ENCODE data around the gene MCF2L2. TPM values are rescaled to one million over a fixed set of nuclear protein-coding genes. Genes with fewer than 3 reads are reported as not detected.

Gene MCF2L2
- total and polyA plus RNA-seq, 7 experiments from 2014 or later: 0.15 to 4.3 (median 0.47) TPM; not detected in 1

- no peaks in the 10 kb centered on the region for H3K9me3 ChIP-seq (ENCODE audit: control insufficient read depth in 2 of 3, low read length in 3 of 3)
- CTCF ChIA-PET: interaction anchor here (0.8 to 9.1 kb wide), 6 partner anchors 14 to 672 kb away, joined by 3 to 100 read pairs (median 4); no protein-coding TSS in a partner anchor
- H3K4me3 ChIP-seq (ENCODE audit: low read length): no peak overlapping the region
- DNase-seq: peak in 8 of 9 donors; percentile 40 to 67 (median 57)
- no peak overlapping the region for H3K4me3 Mint-ChIP-seq
- no peak overlapping the region for H3K27ac ChIP-seq (ENCODE audit: low read depth, low read length)
- intact Hi-C loops (cut with micrococcal nuclease): loop anchor here (1.0 to 5.0 kb wide), 7 partner anchors 202 to 672 kb away; no protein-coding TSS in a partner anchor
- H3K27me3 Mint-ChIP-seq: no peaks in the 10 kb centered on the region
- no peaks in the 10 kb centered on the region for H3K36me3 ChIP-seq (ENCODE audit: control insufficient read depth in 2 of 3, insufficient read depth in 3 of 3, low read length in 3 of 3)
- peak overlapping the region in 1 of 9 donors; percentile 5 for H3K27ac Mint-ChIP-seq
- peak; percentile 81 for ATAC-seq
- H3K27me3 ChIP-seq (ENCODE audit: control insufficient read depth in 2 of 2, insufficient read depth in 2 of 2, low read length in 2 of 2): no peaks in the 10 kb centered on the region
- no peaks in the 10 kb centered on the region for H3K36me3 Mint-ChIP-seq
- peaks cover 0 to 6% (median 3%) of the 10 kb centered on the region in 7 donors for H3K4me1 Mint-ChIP-seq
- H3K9me3 Mint-ChIP-seq: no peaks in the 10 kb centered on the region
- POLR2A ChIA-PET: no interaction called here
- H3K4me1 ChIP-seq (ENCODE audit: control insufficient read depth in 2 of 2, insufficient read depth in 2 of 2, low read length in 2 of 2): no peaks in the 10 kb centered on the region
Observed at GRCh38 chr3:183385698-183386613, 42.5 kb downstream of the MCF2L2 start.

GRCh38 chr3:183381673-183382072 is 46.7 kb downstream of the MCF2L2 start:
- no peaks in the 10 kb centered on the region for H3K27me3 Mint-ChIP-seq
- DNase-seq (no peak), ATAC-seq (no peak)
- no peak overlapping the region for H3K4me3 ChIP-seq (ENCODE audit: low read length)
- intact Hi-C loops (cut with micrococcal nuclease): loop anchor here (1.0 to 5.0 kb wide), 5 partner anchors 64 to 259 kb away; partner anchors contain the start of genes B3GNT5 (in 1 of the 2) and LAMP3 (in 1 of the 2)
- ChIA-PET POLR2A (no interaction called here), CTCF (interaction anchor here (0.6 to 9.1 kb wide), 7 partner anchors 15 to 692 kb away, joined by 3 to 100 read pairs (median 5); no protein-coding TSS in a partner anchor)
- H3K27ac ChIP-seq (ENCODE audit: low read depth, low read length): no peak overlapping the region
- H3K27me3 ChIP-seq (ENCODE audit: control insufficient read depth in 2 of 2, insufficient read depth in 2 of 2, low read length in 2 of 2): no peaks in the 10 kb centered on the region
- no peaks in the 10 kb centered on the region for H3K36me3 Mint-ChIP-seq
- no peak overlapping the region for H3K27ac Mint-ChIP-seq
- no peaks in the 10 kb centered on the region for H3K4me1 ChIP-seq (ENCODE audit: control insufficient read depth in 2 of 2, insufficient read depth in 2 of 2, low read length in 2 of 2)
- peaks cover 0 to 16% (median 4%) of the 10 kb centered on the region in 7 donors for H3K4me1 Mint-ChIP-seq
- H3K4me3 Mint-ChIP-seq: no peak overlapping the region
- H3K9me3 ChIP-seq (ENCODE audit: control insufficient read depth in 2 of 3, low read length in 3 of 3): no peaks in the 10 kb centered on the region
- no peaks in the 10 kb centered on the region for H3K36me3 ChIP-seq (ENCODE audit: control insufficient read depth in 2 of 3, insufficient read depth in 3 of 3, low read length in 3 of 3)
- no peaks in the 10 kb centered on the region for H3K9me3 Mint-ChIP-seq

- no peaks in the 10 kb centered on the region for H3K27me3 ChIP-seq (ENCODE audit: control insufficient read depth in 2 of 2, insufficient read depth in 2 of 2, low read length in 2 of 2)
- CTCF ChIA-PET: interaction anchor here (0.6 to 9.1 kb wide), 6 partner anchors 14 to 692 kb away, joined by 3 to 100 read pairs (median 4); no protein-coding TSS in a partner anchor
- Mint-ChIP-seq H3K9me3 (no peaks in the 10 kb centered on the region), H3K4me3 (no peak overlapping the region), H3K4me1 (peaks cover 0 to 16% (median 4%) of the 10 kb centered on the region in 7 donors), H3K27me3 (no peaks in the 10 kb centered on the region), H3K27ac (no peak overlapping the region), H3K36me3 (no peaks in the 10 kb centered on the region)
- ATAC-seq (peak; percentile 67), DNase-seq (no peak)
- no peaks in the 10 kb centered on the region for H3K36me3 ChIP-seq (ENCODE audit: control insufficient read depth in 2 of 3, insufficient read depth in 3 of 3, low read length in 3 of 3)
- intact Hi-C loops (cut with micrococcal nuclease): loop anchor here in 1 of 2 donors (5.0 kb wide), 1 partner anchor 64 kb away; no protein-coding TSS in a partner anchor
- no peaks in the 10 kb centered on the region for H3K4me1 ChIP-seq (ENCODE audit: control insufficient read depth in 2 of 2, insufficient read depth in 2 of 2, low read length in 2 of 2)
- no peak overlapping the region for H3K4me3 ChIP-seq (ENCODE audit: low read length)
- no peak overlapping the region for H3K27ac ChIP-seq (ENCODE audit: low read depth, low read length)
- no peaks in the 10 kb centered on the region for H3K9me3 ChIP-seq (ENCODE audit: control insufficient read depth in 2 of 3, low read length in 3 of 3)
- POLR2A ChIA-PET: no interaction called here
Observed at GRCh38 chr3:183381179-183381578, 47.2 kb downstream of the MCF2L2 start.

- ATAC-seq (no peak), DNase-seq (no peak)
- H3K27ac ChIP-seq (ENCODE audit: low read depth, low read length): no peak overlapping the region
- Mint-ChIP-seq H3K27me3 (peaks cover 0 to 2% (median 0%) of the 10 kb centered on the region in 5 donors), H3K36me3 (no peaks in the 10 kb centered on the region), H3K9me3 (no peaks in the 10 kb centered on the region), H3K27ac (no peak overlapping the region), H3K4me3 (no peak overlapping the region), H3K4me1 (peaks cover 0 to 14% (median 0%) of the 10 kb centered on the region in 7 donors)
- no peaks in the 10 kb centered on the region for H3K36me3 ChIP-seq (ENCODE audit: control insufficient read depth in 2 of 3, insufficient read depth in 3 of 3, low read length in 3 of 3)
- no peaks in the 10 kb centered on the region for H3K9me3 ChIP-seq (ENCODE audit: control insufficient read depth in 2 of 3, low read length in 3 of 3)
- ChIA-PET CTCF (interaction anchor here (9.1 kb wide), 1 partner anchor 255 kb away, joined by 100 read pairs; no protein-coding TSS in a partner anchor), POLR2A (no interaction called here)
- intact Hi-C loops (cut with micrococcal nuclease): no loop called here
- no peak overlapping the region for H3K4me3 ChIP-seq (ENCODE audit: low read length)
- no peaks in the 10 kb centered on the region for H3K4me1 ChIP-seq (ENCODE audit: control insufficient read depth in 2 of 2, insufficient read depth in 2 of 2, low read length in 2 of 2)
- no peaks in the 10 kb centered on the region for H3K27me3 ChIP-seq (ENCODE audit: control insufficient read depth in 2 of 2, insufficient read depth in 2 of 2, low read length in 2 of 2)
Observed at GRCh38 chr3:183378951-183379350, 49.5 kb downstream of the MCF2L2 start.

GRCh38 chr3:183378545-183378944 is 49.9 kb downstream of the MCF2L2 start:
- Histone ChIP-seq H3K36me3 (ENCODE audit: control insufficient read depth in 2 of 3, insufficient read depth in 3 of 3, low read length in 3 of 3) (no peaks in the 10 kb centered on the region), H3K4me3 (ENCODE audit: low read length) (no peak overlapping the region), H3K9me3 (ENCODE audit: control insufficient read depth in 2 of 3, low read length in 3 of 3) (no peaks in the 10 kb centered on the region), H3K27me3 (ENCODE audit: control insufficient read depth in 2 of 2, insufficient read depth in 2 of 2, low read length in 2 of 2) (no peaks in the 10 kb centered on the region), H3K4me1 (ENCODE audit: control insufficient read depth in 2 of 2, insufficient read depth in 2 of 2, low read length in 2 of 2) (no peaks in the 10 kb centered on the region), H3K27ac (ENCODE audit: low read depth, low read length) (no peak overlapping the region)
- Mint-ChIP-seq H3K9me3 (no peaks in the 10 kb centered on the region), H3K27me3 (peaks cover 0 to 6% (median 0%) of the 10 kb centered on the region in 5 donors), H3K4me3 (no peak overlapping the region), H3K4me1 (peaks cover 0 to 14% (median 0%) of the 10 kb centered on the region in 7 donors), H3K36me3 (no peaks in the 10 kb centered on the region), H3K27ac (no peak overlapping the region)
- ChIA-PET CTCF (interaction anchor here (9.1 kb wide), 1 partner anchor 254 kb away, joined by 100 read pairs; no protein-coding TSS in a partner anchor), POLR2A (no interaction called here)
- intact Hi-C loops (cut with micrococcal nuclease): no loop called here
- ATAC-seq (no peak), DNase-seq (no peak)

- H3K27me3 Mint-ChIP-seq: peaks cover 0 to 6% (median 0%) of the 10 kb centered on the region in 5 donors
- no peaks in the 10 kb centered on the region for H3K27me3 ChIP-seq (ENCODE audit: control insufficient read depth in 2 of 2, insufficient read depth in 2 of 2, low read length in 2 of 2)
- no peak overlapping the region for H3K4me3 Mint-ChIP-seq
- no peaks in the 10 kb centered on the region for H3K36me3 Mint-ChIP-seq
- no peak overlapping the region for H3K4me3 ChIP-seq (ENCODE audit: low read length)
- no peaks in the 10 kb centered on the region for H3K4me1 ChIP-seq (ENCODE audit: control insufficient read depth in 2 of 2, insufficient read depth in 2 of 2, low read length in 2 of 2)
- POLR2A ChIA-PET: no interaction called here
- H3K36me3 ChIP-seq (ENCODE audit: control insufficient read depth in 2 of 3, insufficient read depth in 3 of 3, low read length in 3 of 3): no peaks in the 10 kb centered on the region
- no peak overlapping the region for H3K27ac ChIP-seq (ENCODE audit: low read depth, low read length)
- H3K9me3 ChIP-seq (ENCODE audit: control insufficient read depth in 2 of 3, low read length in 3 of 3): no peaks in the 10 kb centered on the region
- peaks cover 0 to 14% (median 0%) of the 10 kb centered on the region in 7 donors for H3K4me1 Mint-ChIP-seq
- ATAC-seq (no peak), DNase-seq (no peak)
- intact Hi-C loops (cut with micrococcal nuclease): no loop called here
- no peaks in the 10 kb centered on the region for H3K9me3 Mint-ChIP-seq
- H3K27ac Mint-ChIP-seq: no peak overlapping the region
- CTCF ChIA-PET: interaction anchor here (0.6 to 9.1 kb wide), 2 partner anchors 194 to 254 kb away, joined by 3 to 100 read pairs; no protein-coding TSS in a partner anchor
Observed at GRCh38 chr3:183378008-183378407, 50.4 kb downstream of the MCF2L2 start.
